ENCODE results near the gene PRKD3.

DNA sequence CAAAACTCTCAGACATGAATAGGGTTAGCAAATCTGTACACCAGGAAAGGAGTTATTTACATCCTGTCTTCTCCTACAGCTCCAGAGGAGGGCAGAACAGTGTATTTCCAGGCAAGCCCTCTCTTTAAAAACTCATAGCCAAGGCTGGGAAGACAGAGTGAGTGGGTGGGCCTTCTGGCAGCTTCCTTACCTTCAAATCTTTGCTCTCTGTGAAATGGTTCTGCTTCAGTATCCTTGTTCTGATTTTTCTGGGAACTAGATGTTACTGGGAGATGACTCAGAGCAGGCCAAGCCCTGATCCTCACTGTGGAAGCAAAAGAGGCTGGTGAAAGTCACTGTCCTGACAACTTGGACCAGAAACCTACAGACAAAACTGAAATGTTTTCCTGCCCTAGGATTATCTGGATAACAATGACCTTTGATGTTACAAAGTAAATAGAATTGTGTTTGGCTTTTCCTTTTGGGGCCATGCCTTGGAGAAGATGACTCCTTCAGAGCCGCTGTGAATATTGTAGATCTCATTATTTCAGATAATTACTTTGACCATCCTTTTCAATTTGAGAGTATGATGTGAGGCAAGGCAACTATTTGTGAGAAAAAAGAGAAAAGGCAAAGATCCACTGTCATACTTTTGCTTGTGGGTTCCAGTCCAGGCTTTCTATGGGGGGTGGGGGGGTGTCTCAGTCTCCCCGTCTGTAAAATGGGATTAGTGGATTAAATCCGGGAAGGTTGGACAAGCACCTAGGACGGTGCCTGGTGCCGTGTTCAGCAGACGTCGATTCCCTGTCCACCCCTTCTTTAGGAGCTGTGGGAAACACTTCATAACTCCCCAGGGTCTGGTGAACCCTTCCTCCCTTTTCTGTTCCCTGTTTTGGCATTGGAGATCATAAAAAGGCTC, 19.2 kb upstream of the PRKD3 start:
- TF ChIP-seq EZH2 (IDR thresholded peaks at IDR 0.05; ENCODE audit: borderline replicate concordance, insufficient read depth, low read length, poor library complexity, severe bottlenecking) (no peak), CTCF (IDR thresholded peaks at IDR 0.05; ENCODE audit: poor library complexity, severe bottlenecking) (peak; percentile 14), TAF1 (IDR thresholded peaks at IDR 0.05; ENCODE audit: low read depth) (no peak), POLR2AphosphoS5 (IDR thresholded peaks at IDR 0.05) (no peak), RAD21 (conservative IDR thresholded peaks at IDR 0.05) (no peak)

All from neural cell (in vitro differentiated cells).